NT2/D1 (cell line): Measurements from ENCODE around the gene RNU1-4.
"Not testable (repeated sequence)": the region's sequence is repeated elsewhere in the genome, so short reads cannot be mapped to it uniquely, and the experiment has no call there.

Experiments
- SUZ12 ChIP-seq: IDR thresholded peaks from 2 replicates; pipeline ENCODE4 v1.6.1; 2011; ENCODE audit not compliant: insufficient read length, insufficient read depth; ENCODE audit errors: extremely low read depth
- ZNF274 ChIP-seq: IDR thresholded peaks from 2 replicates; pipeline ENCODE4 v1.6.1; 2011; ENCODE audit warnings: mild to moderate bottlenecking, low read depth, low read length

- not testable (repeated sequence) for TF ChIP-seq ZNF274, SUZ12
Measured at GRCh38 chr1:16702280-16702679, 38.0 kb upstream of the RNU1-4 start.
